Measurements from ENCODE around the gene NOS2.
"Not testable (repeated sequence)": the region's sequence is repeated elsewhere in the genome, so short reads cannot be mapped to it uniquely, and the experiment has no call there.

Gene NOS2

DNA sequence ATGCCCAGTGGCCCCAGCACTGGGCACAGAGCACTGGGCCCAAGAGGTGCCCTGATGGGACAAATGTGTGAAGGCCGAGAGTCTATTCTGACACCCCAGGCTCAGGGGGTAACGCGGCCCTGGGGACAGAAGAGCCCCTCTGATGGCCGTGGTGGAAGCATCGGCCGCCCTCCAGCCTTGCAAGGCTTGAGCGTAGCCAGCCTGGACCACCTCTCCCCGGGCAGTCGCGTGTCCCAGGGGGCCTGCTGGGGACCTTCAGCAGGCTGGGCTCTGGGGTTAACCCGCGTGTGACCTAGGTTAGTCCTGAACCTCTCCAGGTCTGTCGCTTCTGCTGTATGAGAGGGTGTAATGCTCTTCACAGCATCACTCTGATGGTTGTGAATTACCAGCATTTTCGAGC, 40.8 kb downstream of the NOS2 start:
- no peak for DNase-seq (ENCODE audit: low read depth)
- H3K4me3 ChIP-seq (replicated peaks; ENCODE audit: low read depth, low read length) = no peak overlapping the region
- no peak for TF ChIP-seq CTCF (IDR thresholded peaks at IDR 0.05; ENCODE audit: low read length, missing control alignments)

GRCh38 chr17:27756467-27757371, 43.6 kb downstream of the NOS2 start:
- peak; percentile 78 for TF ChIP-seq CTCF (IDR thresholded peaks at IDR 0.05; ENCODE audit: low read length, missing control alignments)
- DNase-seq (ENCODE audit: low read depth) = peak; percentile 72
- H3K4me3 ChIP-seq (replicated peaks; ENCODE audit: low read depth, low read length) = no peak overlapping the region

- no peak for TF ChIP-seq CTCF (IDR thresholded peaks at IDR 0.05; ENCODE audit: low read length, missing control alignments)
- no peak overlapping the region for H3K4me3 ChIP-seq (replicated peaks; ENCODE audit: low read depth, low read length)
- no peak for DNase-seq (ENCODE audit: low read depth)
Observed at GRCh38 chr17:27755706-27756466, 44.4 kb downstream of the NOS2 start.

DNA sequence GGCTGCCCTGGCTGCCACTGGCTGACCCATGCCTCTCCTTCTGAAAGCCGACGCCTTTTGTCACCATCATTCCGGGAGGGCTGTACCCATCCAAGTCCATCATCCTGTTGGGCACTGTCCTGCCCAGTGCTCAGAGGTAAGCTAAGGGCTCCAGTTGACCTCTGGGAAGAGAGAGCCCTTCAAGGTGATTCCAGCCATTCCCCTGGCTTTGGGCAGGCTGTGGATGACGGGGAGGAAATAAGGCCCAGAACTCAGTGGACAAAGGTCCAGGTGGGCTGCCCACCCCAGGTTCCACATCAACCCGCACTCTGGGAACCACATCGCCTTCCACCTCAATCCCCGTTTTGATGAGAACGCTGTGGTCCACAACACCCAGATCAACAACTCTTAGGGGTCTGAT, 45.8 kb downstream of the NOS2 start:
- TF ChIP-seq CTCF (IDR thresholded peaks at IDR 0.05; ENCODE audit: low read length, missing control alignments) = no peak
- no peak for DNase-seq (ENCODE audit: low read depth)
- no peak overlapping the region for H3K4me3 ChIP-seq (replicated peaks; ENCODE audit: low read depth, low read length)

GRCh38 chr17:27753726-27754125, 46.6 kb downstream of the NOS2 start:
- H3K4me3 ChIP-seq (replicated peaks; ENCODE audit: low read depth, low read length); DNase-seq (ENCODE audit: low read depth): not testable (repeated sequence)

GRCh38 chr17:27752831-27753619, 47.3 kb downstream of the NOS2 start:
- not testable (repeated sequence) for DNase-seq (ENCODE audit: low read depth); H3K4me3 ChIP-seq (replicated peaks; ENCODE audit: low read depth, low read length)

DNA sequence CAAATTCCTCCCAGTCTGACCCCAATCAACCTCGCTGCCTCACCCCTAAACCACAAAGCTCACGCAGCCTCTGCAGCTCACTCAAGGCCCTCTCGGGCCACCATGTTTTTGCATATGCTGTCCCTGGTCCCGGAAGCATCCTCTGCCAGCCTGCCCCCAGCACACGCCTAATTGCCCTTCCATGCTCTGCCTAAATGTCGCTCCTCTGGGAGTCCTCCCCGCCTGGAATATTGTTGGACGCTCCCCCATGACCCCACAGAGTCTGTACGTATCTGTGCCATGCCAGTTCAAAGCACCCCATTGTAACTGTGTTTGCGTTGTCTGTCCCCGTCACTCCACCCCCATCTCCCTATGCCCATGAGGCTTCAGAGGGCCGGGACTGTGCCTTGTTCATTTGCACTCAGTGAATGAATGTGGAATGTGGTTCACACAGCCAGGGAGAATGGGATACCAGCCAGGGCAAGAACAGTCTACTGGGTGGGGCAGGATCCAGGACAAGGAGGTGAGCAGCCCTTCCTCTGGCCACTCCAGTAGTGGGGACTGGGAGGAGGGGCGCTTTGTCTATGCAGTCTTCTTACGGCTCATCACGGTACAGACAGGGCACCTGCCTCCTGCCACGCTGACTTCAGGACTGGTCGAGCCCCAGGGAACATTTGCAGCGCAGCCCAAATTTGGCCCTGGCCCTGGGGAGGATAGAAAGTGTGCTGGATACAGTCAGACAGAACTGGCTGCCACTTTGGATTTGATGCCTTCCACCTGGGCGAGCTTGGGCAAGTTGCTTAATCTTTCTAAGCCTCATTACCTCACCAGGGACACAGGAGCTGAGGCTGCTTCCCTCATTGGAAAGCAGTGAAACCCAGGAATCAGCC, 48.5 kb downstream of the NOS2 start:
- DNase-seq (ENCODE audit: low read depth) = no peak
- H3K4me3 ChIP-seq (replicated peaks; ENCODE audit: low read depth, low read length) = no peak overlapping the region
- no peak for TF ChIP-seq CTCF (IDR thresholded peaks at IDR 0.05; ENCODE audit: low read length, missing control alignments)
